H1 (cell line): ENCODE results near the gene FOXP2. TPM values are rescaled to one million over a fixed set of nuclear protein-coding genes. Genes with fewer than 3 reads are reported as not detected.

Source experiments
- CREB1 ChIP-seq: IDR thresholded peaks from 2 replicates; pipeline ENCODE4 v1.6.1; 2012; ENCODE audit warnings: inconsistent platforms
- KDM1A ChIP-seq: fragments of 200-600, 300-600 bp; sonication (generic); IDR thresholded peaks from 2 replicates; pipeline ENCODE4 v1.7.1; 2016; ENCODE audit warnings: mild to moderate bottlenecking, low read length, borderline replicate concordance
- NANOG ChIP-seq: IDR thresholded peaks from 2 replicates; pipeline ENCODE4 v1.6.1; 2011; ENCODE audit warnings: low read length, low read depth, mild to moderate bottlenecking, inconsistent platforms; ENCODE audit not compliant: insufficient read depth, poor library complexity, severe bottlenecking
- SIN3A ChIP-seq, 2 experiments: IDR thresholded peaks in 1 of 2; conservative IDR thresholded peaks in 1 of 2; 2 replicates each; pipeline ENCODE4 v1.6.1; 2011 to 2012; ENCODE audit warnings: low read length in 2 of 2, improper control_type of control experiment in 1 of 2, low read depth in 1 of 2, mild to moderate bottlenecking in 1 of 2
- TAF1 ChIP-seq: IDR thresholded peaks from 2 replicates; pipeline ENCODE4 v1.6.1; 2011; ENCODE audit warnings: mild to moderate bottlenecking, low read depth, low read length
- TCF12 ChIP-seq: IDR thresholded peaks from 2 replicates; pipeline ENCODE4 v1.6.1; 2011; ENCODE audit warnings: low read depth, mild to moderate bottlenecking, low read length
- polyA plus RNA-seq, 7 experiments: library from polyadenylated mRNA; depleted of rRNA in 3 of 7; stranded (reverse) in 5 of 7; unstranded in 2 of 7; fragments of >200 nt in 5 of 7; fragments of 200-250 nt in 2 of 7; gene quantifications; 1 replicate in 5 of 7; 2 replicates in 1 of 7; 4 replicates in 1 of 7; pipeline versions ENCODE4 v1.2.1 to v1.2.3, GENCODE V29; 2011 to 2013; ENCODE audit warnings: missing spikeins in 2 of 7, mixed read lengths in 2 of 7
- total RNA-seq: library from RNA; stranded (reverse); fragmentation: NEBNext Ultra II Directional; extraction: Animal tissue kit (Norgen Biotek cat#: 25700); gene quantifications from 2 replicates; pipeline ENCODE4 v1.2.1, GENCODE V29; 2021
- TF ChIP-seq, protein P1 (sequence below): fragments of 300-600 bp; sonication (generic); IDR thresholded peaks from 2 replicates; pipeline ENCODE4 v1.7.1; 2012; ENCODE audit warnings: low read length, moderate library complexity, mild to moderate bottlenecking, inconsistent platforms; ENCODE audit not compliant: insufficient replicate concordance

Gene FOXP2
- total and polyA plus RNA-seq, 2 of the 8 experiments (the other 6 are each of a cell fraction or from before 2014, with no cell fraction given) = 0.09 to 0.43 TPM

DNA sequence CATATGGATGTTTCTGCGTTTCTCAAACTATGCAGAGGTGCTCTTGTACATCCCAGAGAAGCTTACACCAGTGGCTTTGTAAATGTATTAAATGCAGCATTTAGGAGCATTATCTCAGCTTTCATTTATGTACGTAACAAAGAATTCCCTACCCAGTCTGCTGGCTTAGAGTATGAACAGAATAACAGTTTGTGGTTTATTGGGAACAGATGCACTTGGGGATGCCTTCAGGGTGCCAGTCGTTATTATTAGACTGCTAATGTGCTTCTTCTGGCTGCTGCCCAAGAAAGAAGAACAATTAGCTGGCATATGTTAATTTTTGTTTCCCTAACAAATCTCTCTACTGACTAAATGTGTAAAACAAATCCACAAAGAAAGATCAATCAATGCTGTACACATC lies 241.9 kb downstream of the FOXP2 start (continued):
- TF ChIP-seq, protein P1, sequence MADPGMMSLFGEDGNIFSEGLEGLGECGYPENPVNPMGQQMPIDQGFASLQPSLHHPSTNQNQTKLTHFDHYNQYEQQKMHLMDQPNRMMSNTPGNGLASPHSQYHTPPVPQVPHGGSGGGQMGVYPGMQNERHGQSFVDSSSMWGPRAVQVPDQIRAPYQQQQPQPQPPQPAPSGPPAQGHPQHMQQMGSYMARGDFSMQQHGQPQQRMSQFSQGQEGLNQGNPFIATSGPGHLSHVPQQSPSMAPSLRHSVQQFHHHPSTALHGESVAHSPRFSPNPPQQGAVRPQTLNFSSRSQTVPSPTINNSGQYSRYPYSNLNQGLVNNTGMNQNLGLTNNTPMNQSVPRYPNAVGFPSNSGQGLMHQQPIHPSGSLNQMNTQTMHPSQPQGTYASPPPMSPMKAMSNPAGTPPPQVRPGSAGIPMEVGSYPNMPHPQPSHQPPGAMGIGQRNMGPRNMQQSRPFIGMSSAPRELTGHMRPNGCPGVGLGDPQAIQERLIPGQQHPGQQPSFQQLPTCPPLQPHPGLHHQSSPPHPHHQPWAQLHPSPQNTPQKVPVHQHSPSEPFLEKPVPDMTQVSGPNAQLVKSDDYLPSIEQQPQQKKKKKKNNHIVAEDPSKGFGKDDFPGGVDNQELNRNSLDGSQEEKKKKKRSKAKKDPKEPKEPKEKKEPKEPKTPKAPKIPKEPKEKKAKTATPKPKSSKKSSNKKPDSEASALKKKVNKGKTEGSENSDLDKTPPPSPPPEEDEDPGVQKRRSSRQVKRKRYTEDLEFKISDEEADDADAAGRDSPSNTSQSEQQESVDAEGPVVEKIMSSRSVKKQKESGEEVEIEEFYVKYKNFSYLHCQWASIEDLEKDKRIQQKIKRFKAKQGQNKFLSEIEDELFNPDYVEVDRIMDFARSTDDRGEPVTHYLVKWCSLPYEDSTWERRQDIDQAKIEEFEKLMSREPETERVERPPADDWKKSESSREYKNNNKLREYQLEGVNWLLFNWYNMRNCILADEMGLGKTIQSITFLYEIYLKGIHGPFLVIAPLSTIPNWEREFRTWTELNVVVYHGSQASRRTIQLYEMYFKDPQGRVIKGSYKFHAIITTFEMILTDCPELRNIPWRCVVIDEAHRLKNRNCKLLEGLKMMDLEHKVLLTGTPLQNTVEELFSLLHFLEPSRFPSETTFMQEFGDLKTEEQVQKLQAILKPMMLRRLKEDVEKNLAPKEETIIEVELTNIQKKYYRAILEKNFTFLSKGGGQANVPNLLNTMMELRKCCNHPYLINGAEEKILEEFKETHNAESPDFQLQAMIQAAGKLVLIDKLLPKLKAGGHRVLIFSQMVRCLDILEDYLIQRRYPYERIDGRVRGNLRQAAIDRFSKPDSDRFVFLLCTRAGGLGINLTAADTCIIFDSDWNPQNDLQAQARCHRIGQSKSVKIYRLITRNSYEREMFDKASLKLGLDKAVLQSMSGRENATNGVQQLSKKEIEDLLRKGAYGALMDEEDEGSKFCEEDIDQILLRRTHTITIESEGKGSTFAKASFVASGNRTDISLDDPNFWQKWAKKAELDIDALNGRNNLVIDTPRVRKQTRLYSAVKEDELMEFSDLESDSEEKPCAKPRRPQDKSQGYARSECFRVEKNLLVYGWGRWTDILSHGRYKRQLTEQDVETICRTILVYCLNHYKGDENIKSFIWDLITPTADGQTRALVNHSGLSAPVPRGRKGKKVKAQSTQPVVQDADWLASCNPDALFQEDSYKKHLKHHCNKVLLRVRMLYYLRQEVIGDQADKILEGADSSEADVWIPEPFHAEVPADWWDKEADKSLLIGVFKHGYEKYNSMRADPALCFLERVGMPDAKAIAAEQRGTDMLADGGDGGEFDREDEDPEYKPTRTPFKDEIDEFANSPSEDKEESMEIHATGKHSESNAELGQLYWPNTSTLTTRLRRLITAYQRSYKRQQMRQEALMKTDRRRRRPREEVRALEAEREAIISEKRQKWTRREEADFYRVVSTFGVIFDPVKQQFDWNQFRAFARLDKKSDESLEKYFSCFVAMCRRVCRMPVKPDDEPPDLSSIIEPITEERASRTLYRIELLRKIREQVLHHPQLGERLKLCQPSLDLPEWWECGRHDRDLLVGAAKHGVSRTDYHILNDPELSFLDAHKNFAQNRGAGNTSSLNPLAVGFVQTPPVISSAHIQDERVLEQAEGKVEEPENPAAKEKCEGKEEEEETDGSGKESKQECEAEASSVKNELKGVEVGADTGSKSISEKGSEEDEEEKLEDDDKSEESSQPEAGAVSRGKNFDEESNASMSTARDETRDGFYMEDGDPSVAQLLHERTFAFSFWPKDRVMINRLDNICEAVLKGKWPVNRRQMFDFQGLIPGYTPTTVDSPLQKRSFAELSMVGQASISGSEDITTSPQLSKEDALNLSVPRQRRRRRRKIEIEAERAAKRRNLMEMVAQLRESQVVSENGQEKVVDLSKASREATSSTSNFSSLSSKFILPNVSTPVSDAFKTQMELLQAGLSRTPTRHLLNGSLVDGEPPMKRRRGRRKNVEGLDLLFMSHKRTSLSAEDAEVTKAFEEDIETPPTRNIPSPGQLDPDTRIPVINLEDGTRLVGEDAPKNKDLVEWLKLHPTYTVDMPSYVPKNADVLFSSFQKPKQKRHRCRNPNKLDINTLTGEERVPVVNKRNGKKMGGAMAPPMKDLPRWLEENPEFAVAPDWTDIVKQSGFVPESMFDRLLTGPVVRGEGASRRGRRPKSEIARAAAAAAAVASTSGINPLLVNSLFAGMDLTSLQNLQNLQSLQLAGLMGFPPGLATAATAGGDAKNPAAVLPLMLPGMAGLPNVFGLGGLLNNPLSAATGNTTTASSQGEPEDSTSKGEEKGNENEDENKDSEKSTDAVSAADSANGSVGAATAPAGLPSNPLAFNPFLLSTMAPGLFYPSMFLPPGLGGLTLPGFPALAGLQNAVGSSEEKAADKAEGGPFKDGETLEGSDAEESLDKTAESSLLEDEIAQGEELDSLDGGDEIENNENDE = no peak
- no peak for TF ChIP-seq TAF1
- no peak for TF ChIP-seq NANOG
- TF ChIP-seq CREB1 = no peak
- TF ChIP-seq KDM1A = no peak
- TF ChIP-seq SIN3A (conservative IDR thresholded peaks at IDR 0.05 in 1 of 2, IDR thresholded peaks at IDR 0.05 in 1 of 2; ENCODE audit: low read depth in 1 of 2, low read length in 2 of 2) = no peak
- TF ChIP-seq TCF12 = no peak
